K562 (cell line): Measurements from ENCODE around the gene OPCML. TPM values are rescaled to one million over a fixed set of nuclear protein-coding genes. Genes with fewer than 3 reads are reported as not detected.

ENCODE experiments used
- ATAC-seq: fragments of 200-7000 bp; cut with Tn5 transposase; 3 replicates; pipeline ENCODE4 v1.9.1; 2020; ENCODE audit warnings: moderate library complexity
- BruUV-seq: library from RNA; stranded (reverse); fragments of 400-500 nt; replicated peaks from 2 replicates; lab custom pipeline; 2021; lab: Mats Ljungman, UMichigan
- CTCF ChIA-PET: fragments of 300-600 bp; formaldehyde crosslinking; extraction: SDS; loops from one replicate; lab custom pipeline; 2021; ENCODE audit warnings: low intra/inter-chr PET ratio; lab: Yijun Ruan, JAX
- POLR2A ChIA-PET: fragments of 300-600, 350-650 bp; sonication (Branson Sonifier 250); formaldehyde crosslinking; extraction: SDS; loops from one replicate; lab custom pipeline; 2021; ENCODE audit warnings: antibody characterized with exemption, inconsistent platforms; lab: Yijun Ruan, JAX
- DNase-seq, 4 experiments: peaks; one replicate each; pipeline versions ENCODE4 v3.0.0 to v3.0.0-alpha.2; 2011 to 2018; ENCODE audit warnings: low spot score in 3 of 4, mixed read lengths in 3 of 4; ENCODE audit errors: extremely low read depth in 1 of 4
- FAIRE-seq: peaks from 2 replicates; lab custom pipeline; 2011; peaks lifted over from hg19 to GRCh38; lab: Jason Lieb, UNC
- H2AFZ ChIP-seq: 2 replicates; pipeline ENCODE4 v1.6.0; 2011; ENCODE audit warnings: low read depth, low read length, control low read depth, inconsistent platforms
- H3K27ac ChIP-seq: fragments of 200-600 bp; 3 replicates; pipeline ENCODE4 v1.8.0; 2011; ENCODE audit warnings: low read depth, mild to moderate bottlenecking, control low read depth, inconsistent platforms, low read length, moderate library complexity, mixed read lengths; ENCODE audit errors: extremely low read depth
- H3K27me3 ChIP-seq, 2 experiments: fragments of 300-600 bp in 1 of 2; 2 replicates in 1 of 2; 3 replicates in 1 of 2; pipeline versions ENCODE4 v1.6.0 to v1.8.0; 2011; ENCODE audit warnings: inconsistent platforms in 2 of 2, low read length in 2 of 2, mild to moderate bottlenecking in 1 of 2, mixed read lengths in 1 of 2, moderate library complexity in 1 of 2; ENCODE audit not compliant: control insufficient read depth in 2 of 2, insufficient read depth in 2 of 2
- H3K36me3 ChIP-seq: fragments of 300-600 bp; 3 replicates; pipeline ENCODE4 v1.8.0; 2011; ENCODE audit warnings: mild to moderate bottlenecking, low read length, inconsistent platforms; ENCODE audit not compliant: control insufficient read depth, insufficient read depth
- H3K4me1 ChIP-seq, 2 experiments: fragments of 200-600 bp in 1 of 2; replicated peaks in 1 of 2; 2 replicates in 1 of 2; 3 replicates in 1 of 2; pipeline versions ENCODE4 v1.5.1 to v1.8.0; 2011; ENCODE audit warnings: inconsistent platforms in 2 of 2, low read length in 2 of 2, mild to moderate bottlenecking in 1 of 2, mixed read lengths in 1 of 2, moderate library complexity in 1 of 2; ENCODE audit not compliant: control insufficient read depth in 2 of 2, insufficient read depth in 2 of 2
- H3K4me2 ChIP-seq: 2 replicates; pipeline ENCODE4 v1.6.1; 2011; ENCODE audit warnings: low read length, control low read depth, inconsistent platforms, mixed read lengths; ENCODE audit not compliant: insufficient read depth
- H3K4me3 ChIP-seq: fragments of 200-600 bp; sonication (generic), shearing (Covaris generic); 2 replicates; pipeline ENCODE4 v1.5.1; 2016; ENCODE audit warnings: control low read depth, inconsistent platforms
- H3K79me2 ChIP-seq: fragments of 200-600 bp; 3 replicates; pipeline ENCODE4 v1.8.0; 2011; ENCODE audit warnings: low read length, inconsistent platforms; ENCODE audit not compliant: control insufficient read depth, insufficient read depth
- H3K9ac ChIP-seq, 2 experiments: 2 replicates each; pipeline versions ENCODE4 v1.6.0 to v1.6.1; 2011; ENCODE audit warnings: low read depth in 2 of 2, low read length in 2 of 2, control low read depth in 1 of 2, inconsistent platforms in 1 of 2, mild to moderate bottlenecking in 1 of 2, mixed read lengths in 1 of 2; ENCODE audit not compliant: insufficient read depth in 1 of 2
- H3K9me1 ChIP-seq: one replicate; pipeline ENCODE4 v1.6.0; 2011; ENCODE audit warnings: inconsistent platforms, mild to moderate bottlenecking, low read length, moderate library complexity; ENCODE audit not compliant: control insufficient read depth, insufficient read depth
- H3K9me3 ChIP-seq: replicated peaks from 2 replicates; pipeline ENCODE4 v1.5.1; 2011; ENCODE audit warnings: low read depth, low read length, inconsistent platforms; ENCODE audit not compliant: control insufficient read depth, insufficient read depth
- H4K20me1 ChIP-seq: replicated peaks from 2 replicates; pipeline ENCODE4 v1.6.1; 2011; ENCODE audit warnings: low read length, inconsistent platforms, mixed read lengths; ENCODE audit not compliant: control insufficient read depth, insufficient read depth
- FIP1L1 ChIP-seq: fragments of 200-400 bp; formaldehyde crosslinking; IDR thresholded peaks from 2 replicates; pipeline ENCODE4 v1.6.1; 2018; ENCODE audit warnings: mild to moderate bottlenecking, low read depth, low read length; ENCODE audit not compliant: poor library complexity, severe bottlenecking
- FOXO4 ChIP-seq: fragments of 450-650 bp; formaldehyde crosslinking; IDR thresholded peaks from 2 replicates; pipeline ENCODE4 v1.4.0; 2020; ENCODE audit warnings: mild to moderate bottlenecking, moderate library complexity
- JUNB ChIP-seq: fragments of 450-650 bp; formaldehyde crosslinking; conservative IDR thresholded peaks from 2 replicates; pipeline ENCODE4 v1.4.0; 2020; ENCODE audit warnings: mild to moderate bottlenecking
- NCOA2 ChIP-seq, 2 experiments: fragments of 450-650 bp; IDR thresholded peaks; 2 replicates each; pipeline ENCODE4 v1.6.1; 2018; ENCODE audit warnings: mild to moderate bottlenecking in 2 of 2, moderate library complexity in 1 of 2; ENCODE audit not compliant: partially characterized antibody in 2 of 2
- RB1 ChIP-seq: fragments of 450-650 bp; IDR thresholded peaks from 2 replicates; pipeline ENCODE4 v1.6.1; 2017; ENCODE audit warnings: low read depth, mild to moderate bottlenecking
- SMARCA5 ChIP-seq: fragments of 450-650 bp; IDR thresholded peaks from 2 replicates; pipeline ENCODE4 v1.6.1; 2016
- SNRNP70 ChIP-seq: fragments of 200-400 bp; formaldehyde crosslinking; optimal IDR thresholded peaks from 2 replicates; pipeline ENCODE3; 2017; ENCODE audit warnings: low read depth, low read length
- SRSF7 ChIP-seq: fragments of 200-400 bp; formaldehyde crosslinking; optimal IDR thresholded peaks from 2 replicates; pipeline ENCODE3; 2017; ENCODE audit warnings: mild to moderate bottlenecking, low read depth, low read length
- UBTF ChIP-seq, 2 experiments: IDR thresholded peaks; 2 replicates each; pipeline ENCODE4 v1.6.1; 2012; ENCODE audit warnings: improper control_type of control experiment in 2 of 2, low read depth in 2 of 2, low read length in 2 of 2, borderline replicate concordance in 1 of 2
- ZNF12 ChIP-seq: sonication (generic); formaldehyde crosslinking; IDR thresholded peaks from 2 replicates; pipeline ENCODE4 v1.4.0; 2020; ENCODE audit warnings: mild to moderate bottlenecking, missing genetic modification reagents
- ZNF324 ChIP-seq: fragments of 250-450 bp; sonication (Bioruptor Pico); IDR thresholded peaks from 2 replicates; pipeline ENCODE4 v1.4.0; 2020; ENCODE audit warnings: mild to moderate bottlenecking
- ZNF586 ChIP-seq: fragments of 450-650 bp; formaldehyde crosslinking; conservative IDR thresholded peaks from 2 replicates; pipeline ENCODE4 v1.4.0; 2020; ENCODE audit warnings: mild to moderate bottlenecking, moderate library complexity
- ZSCAN29 ChIP-seq: fragments of 450-650 bp; IDR thresholded peaks from 2 replicates; pipeline ENCODE4 v1.6.1; 2017
- WGBS: fragments of 100-300 bp; shearing (Covaris generic); methylation state at CpG from one replicate; pipeline ENCODE4 v1.1.6; 2016; ENCODE audit warnings: low coverage, mixed read lengths; ENCODE audit not compliant: insufficient coverage; ENCODE audit errors: missing lambda C conversion rate; 5-methylcytosine and 5-hydroxymethylcytosine counted together
- in situ Hi-C: fragments of 300-500 bp; cut with MboI; formaldehyde crosslinking; loops from 4 replicates; pipeline ENCODE4 v1.15.0; 2018; ENCODE audit warnings: inconsistent platforms, mixed read lengths
- intact Hi-C: fragments of 100-400 bp; cut with micrococcal nuclease; formaldehyde crosslinking; loops from 2 replicates; pipeline ENCODE4 v1.14.2; 2022
- polyA plus RNA-seq, 8 experiments: library from polyadenylated mRNA; depleted of rRNA in 4 of 8; stranded (reverse) in 5 of 8; unstranded in 3 of 8; fragments of >200 nt; fragmentation: Nextera tagmentation in 2 of 8; fragmentation: Illumina TruSeq in 1 of 8; extraction: Ambion mirVana in 2 of 8; extraction: Trizol in 1 of 8; gene quantifications; 2 replicates each; pipeline versions ENCODE4 v1.2.1 to v1.2.3, GENCODE V29; 2011 to 2014; ENCODE audit warnings: inconsistent platforms in 1 of 8, missing spikeins in 1 of 8
- total RNA-seq, 7 experiments: library from RNA; depleted of rRNA in 6 of 7; stranded (reverse); fragments of >200 nt in 6 of 7; fragmentation: Illumina TruSeq in 2 of 7; extraction: Trizol in 2 of 7; gene quantifications; 2 replicates each; pipeline versions ENCODE4 v1.2.1 to v1.2.3, GENCODE V29; 2011 to 2021; ENCODE audit warnings: low replicate concordance in 1 of 7

OPCML gene
- total and polyA plus RNA-seq, 9 of the 15 experiments (the other 6 are each of a cell fraction or from before 2014, with no cell fraction given): not detected

GRCh38 chr11:132430429-132431062 lies 1101.8 kb downstream of the OPCML start:
- WGBS: under 1% methylated on average over 13 of the region's 14 CpGs
- Histone ChIP-seq H3K27me3 (no peaks in the 10 kb centered on the region), H3K27ac (no peak overlapping the region), H3K9me3 (no peaks in the 10 kb centered on the region; the same call in 1 of the 2 replicates)
- intact Hi-C loops: no loop called here
- CTCF ChIA-PET: no interaction called here
- TF ChIP-seq JUNB (CRISPR knock-in tag) (no peak), RB1 (no peak)
- TF ChIP-seq, all 486 proteins: peak for 0
- Histone ChIP-seq H3K9ac (no peak overlapping the region), H3K4me3 (no peak overlapping the region), H3K9me1 (no peaks in the 10 kb centered on the region), H3K4me2 (no peak overlapping the region), H2AFZ (no peak overlapping the region), H3K4me1 (no peaks in the 10 kb centered on the region), H3K36me3 (no peaks in the 10 kb centered on the region), H3K79me2 (no peaks in the 10 kb centered on the region), H4K20me1 (no peaks in the 10 kb centered on the region)
- POLR2A ChIA-PET: no interaction called here
- no TSS peak for BruUV-seq
- FAIRE-seq (no peak), DNase-seq (no peak), ATAC-seq (no peak)
- in situ Hi-C loops: no loop called here

GRCh38 chr11:132429685-132430084 lies 1102.6 kb downstream of the OPCML start:
- WGBS: 2% methylated on average over 7 of the region's 8 CpGs
- Histone ChIP-seq H4K20me1 (no peaks in the 10 kb centered on the region), H3K79me2 (no peaks in the 10 kb centered on the region), H3K9me1 (no peaks in the 10 kb centered on the region), H2AFZ (no peak overlapping the region), H3K9me3 (no peaks in the 10 kb centered on the region; the same call in 1 of the 2 replicates), H3K4me3 (no peak overlapping the region), H3K27ac (no peak overlapping the region), H3K9ac (no peak overlapping the region), H3K4me1 (no peaks in the 10 kb centered on the region), H3K36me3 (no peaks in the 10 kb centered on the region), H3K27me3 (no peaks in the 10 kb centered on the region), H3K4me2 (no peak overlapping the region)
- BruUV-seq: no TSS peak
- CTCF ChIA-PET: no interaction called here
- TF ChIP-seq SMARCA5 (no peak), SNRNP70 (no peak), FIP1L1 (no peak), ZNF586 (CRISPR knock-in tag) (no peak), ZSCAN29 (no peak), FOXO4 (CRISPR knock-in tag) (no peak), ZNF324 (CRISPR knock-in tag) (no peak), ZNF12 (CRISPR knock-in tag) (no peak), NCOA2 (IDR thresholded peaks at IDR 0.05; ENCODE audit: partially characterized antibody in 2 of 2) (no peak), SRSF7 (no peak), UBTF (IDR thresholded peaks at IDR 0.05; ENCODE audit: borderline replicate concordance in 1 of 2, low read depth in 2 of 2, low read length in 2 of 2) (no peak)
- POLR2A ChIA-PET: no interaction called here
- in situ Hi-C loops: no loop called here
- FAIRE-seq (no peak), ATAC-seq (no peak), DNase-seq (no peak)
- intact Hi-C loops: no loop called here
